GM21447 (cell line): ENCODE results near the gene GALNTL6.
"Not testable (repeated sequence)": the region's sequence is repeated elsewhere in the genome, so short reads cannot be mapped to it uniquely, and the experiment has no call there.

Experiments
- ATAC-seq: cut with Tn5 transposase; IDR thresholded peaks from one replicate; pipeline ENCODE4 v1.9.1; 2021; ENCODE audit not compliant: unreplicated experiment

GALNTL6 gene

DNA sequence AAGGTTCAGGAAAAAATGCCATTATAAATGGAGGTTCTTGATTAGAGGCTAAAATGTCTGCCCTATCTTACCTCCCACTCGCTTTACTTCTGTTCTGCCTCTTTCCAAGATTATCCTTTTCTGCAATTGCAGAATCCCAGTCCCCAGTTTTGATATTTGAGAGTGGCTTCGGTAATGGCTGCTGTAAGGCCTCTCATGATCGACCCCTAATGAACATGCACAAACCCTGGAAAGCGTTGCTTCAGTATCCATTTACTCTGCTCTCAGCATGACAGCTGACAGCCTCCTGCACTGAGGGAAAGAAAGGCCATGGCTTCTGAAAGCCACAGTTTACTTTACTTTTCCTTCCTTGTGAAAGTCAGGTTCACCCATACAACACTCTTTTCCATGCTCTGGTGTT is 1030.0 kb downstream of the GALNTL6 start:
- ATAC-seq, result no peak

DNA sequence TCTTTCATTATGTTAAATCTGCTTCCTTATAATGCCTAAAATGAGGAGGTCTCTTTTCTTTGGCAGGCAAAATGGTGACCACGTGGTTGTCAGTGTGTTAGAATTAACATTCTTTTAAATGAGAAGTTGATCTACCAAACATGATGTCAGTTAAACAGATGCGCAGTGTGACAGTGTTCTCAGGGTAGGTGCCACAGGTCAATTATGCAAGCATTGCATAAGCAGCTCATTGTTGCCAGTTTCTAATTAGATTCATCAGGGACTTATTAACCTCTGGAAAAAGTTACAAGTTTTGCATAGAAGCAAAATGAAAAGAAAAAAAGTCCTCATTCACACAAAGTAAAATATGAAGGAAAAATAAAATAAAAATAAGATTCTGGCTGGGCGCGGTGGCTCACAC is 1031.4 kb downstream of the GALNTL6 start:
- ATAC-seq, result no peak

DNA sequence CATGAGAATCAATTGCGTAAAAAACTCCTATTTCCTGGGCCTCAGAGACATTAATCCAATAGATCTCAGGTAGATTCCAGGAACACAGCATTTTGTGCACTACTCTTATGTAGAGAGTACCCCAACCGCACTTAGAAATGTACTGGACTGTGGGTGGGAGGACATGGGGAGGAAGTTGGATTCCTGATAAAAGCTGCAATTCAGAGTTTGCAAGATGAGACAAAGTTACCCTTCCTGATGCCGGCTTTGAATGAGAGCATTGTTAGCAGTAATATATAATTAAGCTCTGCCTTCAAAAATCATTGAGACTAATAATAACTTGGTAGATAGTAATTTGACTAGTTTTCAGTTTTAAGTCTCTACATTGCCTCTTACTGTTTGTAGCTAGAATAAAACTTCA is 1032.1 kb downstream of the GALNTL6 start:
- ATAC-seq, result no peak

DNA sequence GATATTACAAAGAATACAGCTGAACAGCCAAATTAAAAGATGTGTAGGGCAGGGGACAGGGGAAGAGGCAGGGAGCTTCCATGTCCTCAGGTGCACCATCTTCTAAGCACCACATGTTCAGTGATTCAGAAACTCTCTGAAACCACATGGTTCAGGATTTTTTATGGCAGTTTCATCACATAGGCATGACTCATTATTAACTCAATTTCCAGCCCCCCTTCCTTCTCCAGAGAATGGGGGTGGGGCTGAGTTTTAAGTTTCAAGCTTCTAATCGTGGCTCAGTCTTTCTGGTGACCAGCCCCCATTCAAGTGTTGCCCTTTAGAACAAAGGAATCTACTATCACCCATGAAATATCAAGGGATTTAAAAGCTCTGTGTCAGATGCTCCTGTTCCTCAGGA is 1037.6 kb downstream of the GALNTL6 start:
- no peak for ATAC-seq

DNA sequence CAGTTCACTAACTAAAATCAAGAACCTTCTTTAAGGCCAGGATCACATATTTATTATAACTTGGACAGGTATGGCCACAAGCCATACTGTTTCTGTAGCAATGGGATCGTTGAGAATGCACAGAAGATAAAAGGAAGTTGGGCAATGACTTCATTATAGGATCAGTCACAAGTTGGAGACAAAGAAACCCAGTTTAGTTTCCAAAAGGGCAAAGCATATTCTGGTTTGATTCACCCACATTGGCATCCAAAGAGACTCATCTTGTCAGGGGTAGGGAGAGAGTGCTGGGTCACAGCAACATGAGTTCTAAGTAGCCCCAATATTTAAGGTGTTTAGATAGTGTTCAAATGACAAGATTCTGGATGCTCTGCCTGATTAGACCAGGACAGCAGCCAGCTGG is 1038.3 kb downstream of the GALNTL6 start:
- ATAC-seq, result no peak

DNA sequence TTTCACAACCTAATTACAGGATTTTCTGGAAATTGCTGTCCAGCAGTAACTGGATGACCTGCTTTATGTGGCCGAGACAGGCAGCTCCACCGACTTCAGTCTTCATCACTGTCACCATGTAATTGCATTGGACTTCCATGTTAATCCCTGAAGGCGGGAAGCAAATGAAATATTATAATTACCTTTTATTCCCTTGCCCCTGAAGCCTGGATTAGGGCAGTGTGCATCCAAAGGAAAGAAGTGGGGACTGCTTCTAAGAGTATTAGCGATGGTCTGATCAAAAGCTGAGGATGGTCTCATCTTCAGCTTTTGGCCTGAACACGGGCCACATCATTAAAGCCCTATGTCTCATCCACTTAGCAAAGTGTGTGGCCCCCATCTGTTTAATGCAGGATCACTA is 1043.8 kb downstream of the GALNTL6 start:
- no peak for ATAC-seq

DNA sequence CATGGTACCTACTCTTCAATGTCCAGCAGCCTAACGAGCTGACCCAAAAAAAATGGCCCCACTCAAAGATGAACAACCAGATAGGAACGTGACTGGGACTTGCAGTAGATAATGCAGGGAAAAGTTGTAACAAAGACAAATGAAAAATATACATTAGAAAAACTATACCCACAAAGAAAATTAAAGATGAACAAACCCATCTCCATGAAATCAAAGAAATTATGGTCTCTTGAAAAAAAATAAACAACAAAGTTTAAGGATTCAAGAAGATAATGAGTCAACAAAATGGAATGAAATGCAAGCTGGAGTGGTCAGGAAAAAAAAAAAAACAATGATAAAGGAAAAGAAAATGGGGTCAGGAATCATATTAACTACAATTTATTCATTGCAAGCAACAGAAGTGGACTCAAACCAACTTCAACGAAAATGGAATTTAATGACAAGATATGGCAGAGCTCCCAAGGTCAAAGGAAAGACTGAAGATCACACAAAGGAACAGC is 1045.6 kb downstream of the GALNTL6 start:
- ATAC-seq, result no peak

DNA sequence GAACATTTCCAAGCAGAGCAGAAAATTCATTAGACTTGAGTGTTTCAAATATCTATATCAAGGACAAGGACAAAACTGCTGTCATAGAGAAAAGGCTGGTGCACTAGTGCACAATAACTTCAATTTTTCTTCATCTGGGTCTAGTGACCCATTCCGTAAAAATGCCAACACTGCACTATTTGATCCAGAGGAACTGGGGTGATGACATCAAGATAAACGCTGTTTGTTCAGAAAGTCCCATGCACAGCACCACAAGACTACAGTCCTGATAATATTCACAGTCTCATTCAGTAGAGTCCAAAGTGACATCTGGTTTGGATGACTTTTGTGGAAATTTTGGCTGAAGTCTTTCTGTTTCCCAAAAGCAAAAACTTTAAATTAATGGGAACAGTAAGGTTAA is 1051.9 kb downstream of the GALNTL6 start:
- no peak for ATAC-seq

DNA sequence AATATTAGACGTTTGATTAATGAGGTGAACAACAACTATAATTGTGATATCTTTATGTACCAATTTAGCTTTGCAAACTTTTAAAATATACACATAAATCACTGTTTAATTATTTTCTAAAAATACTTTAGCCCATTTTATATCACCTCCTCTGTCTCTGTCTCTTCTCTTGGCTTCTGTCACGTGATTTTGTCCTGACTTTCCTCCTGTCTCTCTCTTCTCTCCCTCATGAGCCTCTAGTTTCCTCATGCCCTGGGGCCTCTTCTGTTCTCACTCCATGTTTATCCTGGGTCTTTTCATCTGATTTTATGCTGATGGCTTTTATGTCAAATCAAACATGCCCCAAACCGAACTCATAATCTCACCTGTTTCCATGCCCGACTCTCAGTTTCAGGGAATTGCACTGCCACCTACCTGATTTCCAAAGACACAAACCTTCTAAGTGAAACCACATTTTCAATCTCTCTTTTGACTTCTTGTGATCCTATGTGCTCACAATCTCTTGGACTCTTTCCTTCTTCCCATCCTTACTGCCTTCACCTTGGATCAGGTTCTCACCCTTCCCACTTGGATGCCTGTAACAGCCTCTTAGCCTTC is 1052.4 kb downstream of the GALNTL6 start:
- no peak for ATAC-seq

DNA sequence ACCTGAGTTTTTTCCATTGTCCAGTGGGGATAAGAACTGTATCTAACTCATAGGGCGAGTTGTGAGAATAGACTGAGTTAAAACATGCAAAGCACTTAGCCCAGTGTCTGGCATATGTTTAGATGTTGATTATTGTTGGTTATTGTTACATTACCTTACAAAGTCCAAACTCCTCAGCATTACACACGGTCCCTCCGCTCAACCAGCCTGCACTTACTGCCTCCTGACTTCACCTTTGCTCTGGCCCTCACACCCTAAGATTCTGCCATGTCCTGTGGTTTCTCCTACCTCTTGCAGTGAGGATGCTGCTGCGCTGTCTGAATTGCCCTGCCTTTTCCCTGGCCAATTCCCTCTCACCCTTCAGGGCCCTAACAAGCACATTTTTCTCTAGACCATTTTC is 1053.2 kb downstream of the GALNTL6 start:
- no peak for ATAC-seq

DNA sequence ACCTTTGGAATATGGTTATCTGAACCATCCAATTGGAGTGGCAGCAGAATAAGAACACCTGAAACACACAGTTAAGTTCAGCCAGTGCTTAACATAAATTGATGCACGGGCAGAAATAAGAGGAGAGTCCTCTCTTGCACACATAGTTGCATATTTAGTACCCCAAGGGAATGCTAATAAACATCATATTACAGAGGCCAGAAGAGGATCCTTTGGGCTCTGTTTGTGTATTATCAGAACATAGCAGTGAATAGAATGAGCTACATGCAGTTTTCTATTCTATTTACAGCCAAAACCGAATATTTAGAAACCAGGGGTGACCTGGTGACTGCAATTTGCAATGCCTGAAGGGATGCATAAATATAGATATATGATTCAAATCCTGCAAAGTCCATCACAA is 1054.6 kb downstream of the GALNTL6 start:
- no peak for ATAC-seq

DNA sequence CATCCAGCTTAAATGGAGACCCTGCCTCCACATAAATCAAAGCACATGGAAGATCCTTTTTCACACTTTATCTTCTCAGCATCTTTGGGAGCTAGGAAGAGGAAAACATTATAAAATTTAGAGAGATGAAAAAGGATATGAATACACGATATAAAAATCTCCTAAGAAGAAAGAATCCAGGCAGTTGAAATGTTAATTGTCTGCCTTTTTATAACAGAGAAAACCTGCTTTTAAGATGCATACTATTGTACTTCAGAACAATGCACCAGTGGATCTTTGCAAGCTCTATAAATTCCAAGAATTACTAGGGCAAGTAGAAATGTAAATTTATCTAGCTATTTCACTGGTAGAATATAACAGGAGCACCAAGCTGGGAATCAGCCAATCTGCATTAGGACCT is 1055.1 kb downstream of the GALNTL6 start:
- no peak for ATAC-seq

DNA sequence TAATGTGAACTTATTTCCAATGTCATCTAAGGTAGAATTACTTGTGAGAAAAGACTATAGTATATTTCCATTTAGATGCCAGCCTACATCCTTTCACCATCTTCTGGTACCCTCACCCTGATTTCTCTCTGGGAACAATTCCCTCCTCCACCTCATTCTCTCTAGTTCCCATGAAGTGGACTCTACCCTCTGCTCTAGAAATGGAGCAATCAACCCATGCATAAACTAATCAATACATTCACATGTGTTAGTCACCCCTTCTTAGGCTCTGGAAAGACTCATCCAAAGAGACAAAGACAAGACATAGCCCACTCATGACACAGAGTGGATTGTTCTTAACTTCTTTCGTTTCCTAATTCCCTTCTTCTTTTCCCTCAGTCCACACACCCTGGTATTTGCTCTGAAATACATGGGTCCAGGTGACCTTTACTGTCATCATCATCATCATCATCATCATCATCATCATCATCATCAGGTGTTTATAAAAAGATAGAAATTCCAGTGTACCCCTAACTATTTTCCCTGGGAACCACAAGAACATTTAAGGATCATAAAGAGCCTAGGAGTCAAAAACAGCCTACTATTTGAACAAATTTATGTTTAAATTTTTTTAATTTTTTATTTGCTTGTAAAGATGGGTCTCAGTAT is 1056.5 kb downstream of the GALNTL6 start:
- no peak for ATAC-seq

DNA sequence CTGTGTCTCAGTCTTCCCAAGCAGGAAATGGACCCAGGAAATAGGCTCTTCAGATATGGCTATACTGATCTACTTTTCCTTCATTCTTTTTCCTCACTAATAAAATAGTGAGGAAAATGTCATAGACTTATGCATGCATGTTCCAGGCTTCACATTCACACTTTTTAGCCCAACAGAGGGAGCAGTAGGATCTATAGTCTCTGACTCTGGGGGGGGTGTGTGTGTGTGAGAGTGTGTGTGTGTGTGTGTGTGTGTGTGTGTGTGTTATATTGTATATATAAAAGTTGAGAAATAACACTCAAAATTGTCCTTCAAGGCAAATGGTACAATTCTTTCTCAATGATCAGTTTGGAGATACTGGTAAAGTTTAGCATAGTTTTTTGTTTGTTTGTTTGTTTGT is 1058.2 kb downstream of the GALNTL6 start:
- ATAC-seq, result no peak

DNA sequence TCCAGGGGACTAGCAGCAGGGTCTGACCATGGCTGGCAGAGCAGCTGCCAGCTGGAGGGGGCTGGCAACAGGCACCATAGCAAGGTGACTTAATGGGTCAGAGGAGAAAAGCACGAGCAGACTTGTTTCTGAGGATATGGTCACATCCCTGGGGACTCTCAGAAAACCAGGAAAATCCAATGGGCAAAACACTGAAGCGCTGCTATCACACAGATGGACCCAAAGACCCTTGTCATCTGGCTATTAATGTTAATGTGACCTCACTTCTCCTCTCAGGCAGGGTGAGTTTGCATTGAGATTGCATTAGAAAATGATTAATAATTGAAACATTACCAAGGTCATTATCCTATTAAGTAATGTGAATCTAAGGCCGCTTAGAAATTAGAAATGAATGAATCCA is 1061.7 kb downstream of the GALNTL6 start:
- ATAC-seq, result no peak

DNA sequence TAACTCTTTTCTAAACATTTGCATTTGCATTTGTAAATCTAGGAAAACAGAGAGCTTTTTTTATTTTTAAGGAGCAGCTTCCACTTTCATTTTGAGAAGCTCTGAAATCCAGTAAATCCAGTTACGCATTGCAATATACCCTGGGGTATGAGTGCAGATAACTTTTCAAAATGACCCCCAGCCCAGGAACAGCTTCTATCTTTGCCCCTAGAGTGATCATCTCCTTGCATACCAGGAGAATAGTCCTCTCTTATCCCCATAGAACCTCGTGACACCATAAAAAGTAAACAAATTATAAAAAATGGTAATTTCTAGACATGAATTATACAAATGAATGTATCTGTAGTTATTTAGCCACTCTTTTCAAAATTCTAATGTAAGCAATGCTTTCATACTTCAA is 1063.2 kb downstream of the GALNTL6 start:
- ATAC-seq, result no peak

DNA sequence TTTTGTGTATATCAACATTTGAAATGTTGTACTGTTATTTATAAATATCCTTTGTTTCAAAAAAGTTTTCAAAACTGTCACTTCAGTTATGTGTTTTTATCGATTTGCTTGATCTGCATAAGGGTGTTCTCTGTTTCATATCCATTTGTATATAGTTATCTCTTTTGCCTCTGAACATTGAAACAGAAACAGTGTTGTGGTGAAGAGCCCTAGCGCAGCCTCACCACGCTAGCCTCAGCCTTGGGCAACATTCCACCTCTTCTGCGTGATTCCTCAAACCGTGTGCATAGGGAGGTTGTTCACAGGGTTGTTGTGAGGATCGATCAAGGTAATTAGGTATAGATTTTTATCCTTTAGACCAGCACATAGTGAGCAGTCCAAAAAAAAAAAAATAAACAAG is 1068.4 kb downstream of the GALNTL6 start:
- no peak for ATAC-seq

DNA sequence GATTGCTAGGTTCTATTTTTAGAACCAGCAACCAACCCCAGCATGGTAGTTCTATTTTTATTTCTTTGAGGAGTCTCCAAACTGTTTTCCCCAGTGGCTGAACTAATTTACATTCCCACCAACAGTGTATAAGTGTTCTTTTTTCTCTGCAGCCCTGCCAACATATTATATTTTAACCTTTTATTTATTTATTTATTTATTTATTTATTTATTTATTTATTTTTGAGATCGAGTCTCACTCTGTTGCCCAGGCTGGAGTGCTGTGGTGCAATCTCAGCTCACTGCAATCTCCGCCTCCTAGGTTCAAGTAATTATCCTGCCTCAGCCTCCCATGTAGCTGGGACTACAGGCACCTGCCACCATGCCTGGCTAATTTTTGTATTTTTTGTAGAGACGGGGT is 1074.2 kb downstream of the GALNTL6 start:
- ATAC-seq, result not testable (repeated sequence)

DNA sequence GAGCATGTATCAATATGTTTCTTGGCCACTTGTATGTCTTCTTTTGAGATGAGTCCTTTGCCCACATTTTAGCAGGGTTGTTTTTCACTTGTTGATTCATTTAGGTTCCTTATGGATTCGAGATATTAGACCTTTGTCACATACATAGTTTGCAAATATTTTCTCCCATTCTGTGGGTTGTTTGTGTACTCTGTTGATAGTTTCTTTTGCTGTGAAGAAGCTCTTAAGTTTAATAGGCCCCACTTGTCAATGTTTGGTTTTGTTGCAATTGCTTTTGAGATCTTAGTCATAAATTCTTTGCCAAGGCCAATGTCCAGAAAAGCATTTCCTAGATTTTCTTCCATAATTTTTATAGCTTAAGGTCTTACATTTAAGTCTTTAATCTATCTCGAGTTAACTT is 1074.8 kb downstream of the GALNTL6 start:
- ATAC-seq, result no peak

DNA sequence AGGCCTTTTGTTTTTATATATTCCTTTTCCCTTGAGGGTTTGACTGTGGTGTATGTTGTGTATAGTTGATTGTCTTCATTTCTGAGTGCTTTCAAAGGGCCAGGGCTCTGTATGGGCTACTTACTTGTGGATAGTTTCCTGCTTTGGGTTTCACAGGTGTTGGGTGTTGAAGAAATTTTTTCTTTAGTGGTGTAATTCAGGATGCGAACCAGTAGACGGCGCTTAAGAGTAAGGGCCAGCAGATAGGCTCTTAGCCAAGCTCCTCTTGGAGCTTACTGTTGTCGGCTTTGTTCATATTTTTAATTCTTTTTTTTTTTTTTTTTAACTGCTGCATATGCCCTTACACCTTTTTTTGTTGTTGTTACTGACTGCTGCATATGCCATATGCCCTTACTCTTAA is 1079.1 kb downstream of the GALNTL6 start:
- no peak for ATAC-seq

DNA sequence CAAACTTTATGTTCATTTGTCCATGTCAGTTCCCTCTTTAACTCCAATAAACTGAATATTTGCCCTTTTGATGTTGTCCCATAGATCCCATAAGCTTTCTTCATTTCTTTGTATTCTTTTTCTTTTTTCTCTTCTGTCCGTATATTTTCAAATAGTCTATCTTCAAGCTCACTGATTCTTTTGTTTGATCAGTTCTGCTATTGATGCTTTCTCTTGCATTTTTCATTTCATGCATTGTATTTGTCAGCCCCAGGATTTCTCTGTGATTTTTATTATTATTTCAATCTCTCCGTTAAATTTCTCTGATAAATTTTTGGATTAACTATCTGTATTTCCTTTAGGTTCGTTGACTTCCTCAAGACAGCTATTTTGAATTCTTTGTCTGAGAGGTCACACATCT is 1082.5 kb downstream of the GALNTL6 start:
- ATAC-seq, result no peak

DNA sequence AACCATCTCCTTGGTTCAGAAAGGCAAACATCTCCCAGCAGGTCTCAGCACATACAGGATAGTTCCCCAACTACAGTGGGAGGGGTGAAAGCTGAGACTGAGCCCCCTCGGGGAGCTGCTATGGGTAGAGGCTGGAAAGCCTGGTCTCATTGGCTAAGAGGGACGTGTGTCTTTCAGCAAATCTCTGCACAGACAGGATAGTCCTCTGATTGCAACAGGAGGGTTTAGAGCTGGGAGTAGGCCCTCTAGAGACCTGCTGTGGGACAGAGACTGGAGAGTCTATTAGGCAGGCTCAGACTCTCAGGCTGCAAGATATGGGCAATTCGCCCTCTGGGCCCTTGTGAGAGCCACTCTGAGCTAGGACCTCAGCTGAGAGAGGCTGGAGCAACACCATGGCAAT is 1083.8 kb downstream of the GALNTL6 start:
- no peak for ATAC-seq

DNA sequence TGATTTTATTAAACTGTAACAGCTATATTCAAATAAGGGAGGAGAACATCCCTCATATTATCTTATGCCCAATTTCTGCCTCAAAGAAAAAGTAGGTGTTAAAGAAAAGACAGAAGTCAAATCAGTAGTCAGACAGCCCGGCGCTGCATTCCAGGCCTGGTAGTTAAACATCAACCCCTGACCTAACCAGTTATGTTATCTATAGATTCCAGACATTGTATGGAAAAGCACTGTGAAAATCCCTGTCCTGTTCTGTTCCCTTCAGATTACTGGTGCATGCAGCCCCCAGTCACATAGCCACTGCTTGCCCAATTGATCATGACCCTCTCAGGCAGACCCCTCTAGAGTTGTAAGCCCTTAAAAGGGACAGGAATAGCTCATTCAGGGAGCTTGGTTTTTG is 1085.5 kb downstream of the GALNTL6 start:
- no peak for ATAC-seq
